Measurements from ENCODE around the gene ANKMY1.

DNA sequence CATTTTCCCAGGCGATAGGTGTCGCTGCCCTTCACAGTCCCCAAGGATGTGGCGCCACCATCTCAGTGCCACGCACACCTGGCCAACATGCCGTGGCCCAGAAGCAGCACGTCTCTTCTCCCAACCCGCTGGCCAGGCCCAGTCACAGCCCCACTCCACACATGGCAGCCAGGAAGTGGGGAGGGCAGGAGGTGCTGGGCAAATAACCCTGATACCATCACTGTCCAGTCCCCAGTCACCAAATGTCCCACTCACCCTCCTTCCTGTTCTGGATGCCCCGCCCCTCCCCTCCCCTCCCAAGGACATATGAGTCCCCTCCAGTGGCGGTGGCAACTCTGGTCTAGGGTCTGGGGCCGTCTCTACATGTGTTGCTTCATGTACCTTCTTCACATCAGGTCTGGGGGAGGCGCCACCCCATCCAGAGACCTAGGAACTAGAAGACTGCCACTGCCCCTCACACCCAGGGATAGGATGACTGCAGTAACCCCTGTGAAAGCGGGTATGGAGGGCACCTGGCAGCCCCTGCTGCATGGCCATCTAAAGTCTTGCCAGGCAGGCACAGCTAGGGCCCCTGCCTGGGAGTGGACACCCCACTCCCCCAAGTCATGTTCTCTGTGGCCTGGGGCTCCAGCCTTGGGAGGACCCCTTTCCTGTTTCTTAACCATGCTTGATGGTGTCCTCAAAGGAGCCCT lies 21.4 kb upstream of the ANKMY1 start:
- TF ChIP-seq EP300 (IDR thresholded peaks at IDR 0.05) (no peak), POLR2AphosphoS5 (IDR thresholded peaks at IDR 0.05) (no peak)
- TF ChIP-seq, protein P1, sequence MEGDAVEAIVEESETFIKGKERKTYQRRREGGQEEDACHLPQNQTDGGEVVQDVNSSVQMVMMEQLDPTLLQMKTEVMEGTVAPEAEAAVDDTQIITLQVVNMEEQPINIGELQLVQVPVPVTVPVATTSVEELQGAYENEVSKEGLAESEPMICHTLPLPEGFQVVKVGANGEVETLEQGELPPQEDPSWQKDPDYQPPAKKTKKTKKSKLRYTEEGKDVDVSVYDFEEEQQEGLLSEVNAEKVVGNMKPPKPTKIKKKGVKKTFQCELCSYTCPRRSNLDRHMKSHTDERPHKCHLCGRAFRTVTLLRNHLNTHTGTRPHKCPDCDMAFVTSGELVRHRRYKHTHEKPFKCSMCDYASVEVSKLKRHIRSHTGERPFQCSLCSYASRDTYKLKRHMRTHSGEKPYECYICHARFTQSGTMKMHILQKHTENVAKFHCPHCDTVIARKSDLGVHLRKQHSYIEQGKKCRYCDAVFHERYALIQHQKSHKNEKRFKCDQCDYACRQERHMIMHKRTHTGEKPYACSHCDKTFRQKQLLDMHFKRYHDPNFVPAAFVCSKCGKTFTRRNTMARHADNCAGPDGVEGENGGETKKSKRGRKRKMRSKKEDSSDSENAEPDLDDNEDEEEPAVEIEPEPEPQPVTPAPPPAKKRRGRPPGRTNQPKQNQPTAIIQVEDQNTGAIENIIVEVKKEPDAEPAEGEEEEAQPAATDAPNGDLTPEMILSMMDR (IDR thresholded peaks at IDR 0.05) = no peak
